Stimulated activated CD8-positive, alpha-beta memory T cell treated with anti-CD3 and anti-CD28 coated beads, Interleukin-15, amount 100 ng/mL, for 48 hours (primary cell): Measurements from ENCODE around the gene PRAC1.
A peak's percentile ranks its signal among the peaks of the same experiment; 100 is the strongest.
"Not testable (repeated sequence)": the region's sequence is repeated elsewhere in the genome, so short reads cannot be mapped to it uniquely, and the experiment has no call there.

Source experiments
- DNase-seq, 2 donors: peaks; one replicate each; pipeline ENCODE4 v3.0.0-alpha.2; 2020; ENCODE audit warnings: low read depth in 2 of 2

The PRAC1 gene

GRCh38 chr17:48726916-48727286 lies 4.6 kb upstream of the PRAC1 start:
- DNase-seq, result no peak

DNA sequence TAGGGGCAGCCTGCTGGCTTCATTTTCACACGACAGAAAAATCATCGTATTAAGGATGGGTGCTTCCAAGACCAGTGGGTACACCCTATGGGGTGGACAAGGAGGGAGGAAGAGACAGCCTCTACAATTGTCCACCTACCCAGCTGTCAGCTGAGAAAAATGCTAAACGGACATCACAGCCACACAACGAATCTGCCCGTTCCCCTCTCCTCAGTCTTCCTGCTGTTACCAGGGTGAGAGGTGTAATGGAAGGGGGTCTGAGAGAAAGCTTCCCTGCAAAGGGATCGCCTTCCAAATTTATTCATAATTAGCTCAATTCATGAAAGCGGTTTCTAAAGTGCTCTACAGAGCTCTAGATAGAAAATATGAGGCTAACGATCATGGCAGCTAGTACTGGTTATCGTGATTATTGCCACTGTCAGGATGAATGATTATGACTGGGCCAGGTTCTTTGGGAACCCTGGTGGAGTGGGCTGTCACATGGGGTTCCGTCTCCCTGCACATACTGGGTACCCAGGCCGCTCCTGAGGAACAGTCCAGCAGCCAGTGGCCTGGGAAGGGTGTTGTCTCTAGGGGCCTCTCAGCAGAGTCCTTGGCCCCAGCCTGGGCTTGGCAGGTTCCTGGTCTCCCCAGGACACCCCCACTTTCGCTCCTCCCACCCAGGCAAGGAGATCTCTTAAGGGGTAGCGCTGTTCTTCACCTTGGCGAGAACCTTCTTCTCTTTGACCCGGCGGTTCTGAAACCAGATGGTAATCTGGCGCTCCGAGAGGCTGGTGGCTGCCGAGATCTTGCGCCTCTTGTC lies 4.0 kb upstream of the PRAC1 start:
- no peak for DNase-seq

DNA sequence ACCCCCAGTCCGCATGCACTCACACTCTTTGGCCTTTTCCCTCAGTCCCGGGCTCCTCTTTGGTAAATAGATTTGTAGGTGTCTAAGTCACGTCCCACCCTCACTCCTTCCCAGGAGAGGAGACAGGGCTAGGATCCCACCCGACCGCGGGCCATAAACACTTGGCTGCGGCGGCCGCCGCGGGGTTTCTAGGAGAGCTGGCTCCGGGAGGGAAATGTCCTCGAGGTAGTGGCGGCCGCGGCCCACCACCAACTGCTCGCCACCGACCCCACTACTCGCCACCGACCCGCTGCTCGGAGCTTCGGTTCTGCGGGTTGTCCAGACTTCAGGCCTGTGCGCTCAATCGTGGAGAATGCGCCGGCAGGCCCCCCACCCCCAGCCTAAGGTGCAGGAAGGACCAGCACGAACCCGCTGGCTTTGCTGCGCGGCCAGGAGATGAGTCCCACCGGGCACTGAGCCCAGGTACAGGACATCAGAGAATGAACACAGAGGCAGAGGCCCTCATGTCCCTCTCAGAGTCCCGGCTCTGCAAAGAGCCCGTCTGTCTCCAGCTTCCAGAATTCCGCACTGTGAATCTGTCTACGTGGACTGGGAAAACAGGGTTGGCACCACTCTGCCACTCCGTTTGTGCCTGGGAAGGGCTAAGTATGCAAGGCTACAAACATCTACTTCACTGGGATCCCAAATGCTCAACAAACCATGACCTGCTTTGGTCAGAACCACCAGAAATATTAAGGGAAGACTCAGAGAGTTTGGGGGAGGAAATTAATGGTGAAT lies 3.2 kb upstream of the PRAC1 start:
- no peak for DNase-seq

DNA sequence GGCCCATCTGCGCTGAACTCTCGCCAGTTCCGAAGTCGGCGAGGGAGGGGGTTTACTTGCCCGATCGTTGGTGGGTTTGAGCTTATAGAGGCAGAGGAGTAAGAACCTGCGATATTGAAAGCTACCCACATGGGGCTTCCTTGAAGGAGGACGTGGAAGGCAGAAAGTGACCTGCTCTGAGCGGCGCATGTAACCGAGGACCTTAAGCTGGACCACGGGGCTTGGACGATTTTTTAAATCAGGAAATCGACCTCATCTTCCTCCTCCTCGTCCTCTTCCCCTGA lies 2.6 kb upstream of the PRAC1 start:
- DNase-seq, result no peak

GRCh38 chr17:48724251-48725003 lies 2.1 kb upstream of the PRAC1 start:
- DNase-seq, result peak; percentile 58 to 61

DNA sequence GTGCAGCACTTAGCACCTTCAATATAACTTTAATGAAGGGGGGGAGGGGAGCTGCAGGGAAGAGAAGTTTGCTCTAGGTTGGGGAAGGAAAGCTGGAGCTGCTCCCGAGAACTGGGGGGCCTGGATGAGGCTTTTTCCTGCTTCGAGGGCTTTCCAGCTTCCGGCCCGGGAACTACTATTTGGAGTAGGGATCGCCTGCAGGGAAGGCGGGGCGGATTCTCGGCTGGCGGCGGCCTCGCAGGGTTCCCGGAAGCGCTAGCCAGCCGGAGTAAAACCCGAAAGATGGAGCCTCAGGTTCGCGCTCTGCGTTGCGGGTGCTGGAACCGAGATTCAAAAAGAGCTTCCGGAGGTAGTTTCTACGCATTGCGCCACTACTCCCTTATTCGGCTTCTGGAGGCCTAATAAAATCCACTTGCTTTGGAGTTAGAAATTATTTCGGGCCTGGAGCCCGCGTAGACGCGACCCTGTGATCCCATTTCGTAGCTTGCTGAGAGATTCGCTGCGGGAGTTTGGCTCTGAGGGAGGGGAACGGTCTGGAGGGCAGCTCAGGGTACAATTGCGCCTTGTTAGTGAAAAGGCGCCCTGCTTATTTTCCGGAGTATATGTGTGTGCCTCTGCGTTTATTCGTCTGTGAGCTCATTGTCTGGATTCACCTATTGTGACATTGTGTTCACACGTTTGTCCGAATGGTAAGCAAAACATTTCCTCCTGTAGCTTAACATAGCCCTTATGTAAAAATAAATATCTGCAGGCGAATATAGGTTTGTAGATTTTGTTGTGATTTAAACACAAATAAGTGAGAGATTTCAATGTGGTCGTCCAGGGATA lies 1.3 kb upstream of the PRAC1 start:
- DNase-seq, result no peak

- no peak for DNase-seq
Measured at GRCh38 chr17:48722915-48723422, 651 bp upstream of the PRAC1 start, which contains the start of gene PRAC2. Gene PRAC2, plus strand, starts transcription at chr17:48723185. Its CDS starts 1,226 bp downstream, at chr17:48724411.

- no peak for DNase-seq
Measured at GRCh38 chr17:48721009-48721402, 1.3 kb downstream of the PRAC1 start.

GRCh38 chr17:48720266-48721008 lies 1.9 kb downstream of the PRAC1 start:
- DNase-seq, result no peak

GRCh38 chr17:48719642-48720265 lies 2.6 kb downstream of the PRAC1 start:
- no peak for DNase-seq

GRCh38 chr17:48718761-48719641 lies 3.3 kb downstream of the PRAC1 start:
- no peak for DNase-seq

DNA sequence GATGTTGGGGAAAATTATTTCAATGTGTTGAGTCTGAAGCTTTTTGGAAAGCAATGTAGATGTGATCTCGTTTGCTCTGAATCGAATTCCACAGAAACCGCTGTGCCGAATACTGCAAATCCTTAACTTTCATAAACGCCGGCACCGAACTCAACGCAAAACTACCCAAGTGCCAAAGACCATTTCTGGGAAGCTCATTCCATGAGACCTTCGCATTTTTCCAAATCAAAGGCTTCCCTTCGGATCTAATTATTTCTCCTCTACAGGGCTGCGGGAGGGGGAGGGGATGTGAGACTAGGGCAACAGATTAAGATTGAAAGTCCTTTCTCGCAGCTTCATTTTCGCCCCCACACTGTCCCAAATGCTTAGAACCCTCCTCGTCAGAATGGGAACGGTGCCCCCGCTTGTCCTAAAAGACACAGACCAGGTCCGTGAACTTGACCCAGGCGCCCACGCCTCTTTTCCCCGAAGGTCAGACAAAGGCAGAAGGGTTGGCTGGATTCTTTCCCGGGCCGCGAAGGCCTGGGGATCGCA lies 4.0 kb downstream of the PRAC1 start:
- DNase-seq, result no peak

DNA sequence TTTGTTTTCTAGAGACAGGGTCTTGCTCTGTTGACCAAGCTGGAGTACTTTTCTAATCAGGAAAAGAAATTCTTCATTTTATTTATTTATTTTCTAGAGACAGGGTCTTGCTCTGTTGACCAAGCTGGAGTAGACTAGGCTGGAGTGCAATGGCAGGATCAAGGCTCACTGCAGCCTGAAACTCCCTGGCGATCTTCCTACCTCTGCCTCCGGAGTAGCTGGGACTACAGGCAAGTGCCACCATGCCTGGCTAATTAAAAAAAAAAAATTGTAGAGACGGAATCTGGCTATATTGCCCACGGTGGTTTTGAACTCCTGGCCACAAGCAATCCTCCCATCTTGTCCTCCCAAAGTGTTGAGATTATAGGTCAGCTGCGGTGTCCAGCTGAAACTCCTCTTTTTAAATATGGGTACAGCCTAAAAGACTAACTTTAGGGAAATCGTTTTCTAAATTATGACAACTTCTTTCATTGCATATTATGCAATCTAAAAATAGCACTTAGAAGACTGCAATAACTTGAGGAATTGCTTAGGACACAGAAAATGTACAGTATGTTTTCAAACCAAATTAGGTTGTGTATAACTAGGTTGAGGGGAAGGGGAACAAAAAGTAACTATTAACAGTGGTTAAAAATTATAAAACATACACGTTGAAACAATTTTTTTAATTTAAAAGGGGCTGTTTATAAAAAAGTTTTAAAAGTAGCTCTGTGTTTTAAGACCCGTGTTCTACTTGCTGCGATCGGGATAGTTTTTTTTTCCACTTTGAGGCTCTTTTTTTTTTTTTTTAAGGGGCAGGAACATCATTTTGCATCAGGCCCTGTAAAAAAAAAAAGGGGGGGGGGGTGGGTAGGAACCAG lies 4.7 kb downstream of the PRAC1 start:
- DNase-seq, result no peak

DNA sequence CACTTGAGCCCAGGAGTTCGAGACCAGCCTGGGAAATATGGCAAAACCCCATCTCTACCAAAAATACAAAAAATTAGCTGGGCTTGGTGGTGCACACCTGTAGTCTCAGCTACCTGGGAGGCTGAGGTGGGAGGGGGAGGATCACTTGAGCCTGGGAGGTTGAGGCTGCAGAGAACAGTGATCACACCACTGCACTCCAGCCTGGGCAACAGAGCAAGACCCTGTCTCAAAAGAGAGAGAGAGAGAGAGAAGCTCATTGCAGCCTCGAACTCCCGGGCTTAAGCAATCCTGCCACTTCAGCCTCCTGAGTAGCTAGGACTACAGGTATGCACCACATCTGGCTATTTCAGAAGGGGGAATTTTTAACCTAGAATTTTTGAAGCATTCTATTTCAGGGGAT lies 5.8 kb downstream of the PRAC1 start:
- DNase-seq, result not testable (repeated sequence)

- no peak for DNase-seq
Measured at GRCh38 chr17:48715496-48716399, 6.6 kb downstream of the PRAC1 start.

- DNase-seq, result no peak
Measured at GRCh38 chr17:48711128-48711527, 11.2 kb downstream of the PRAC1 start.
